Stimulated activated naive CD8-positive, alpha-beta T cell treated with anti-CD3 and anti-CD28 coated beads, Interleukin-15, amount 100 ng/mL, for 72 hours (primary cell): Measurements from ENCODE around the gene PRR22.
A peak's percentile ranks its signal among the peaks of the same experiment; 100 is the strongest.

Experiments used
- ATAC-seq: fragments of 150-1000 bp; cut with Tn5 transposase; 2 replicates; pipeline ENCODE4 v1.10.0; 2021; ENCODE audit warnings: mild to moderate bottlenecking, moderate library complexity
- DNase-seq, 2 donors: peaks; one replicate each; pipeline ENCODE4 v3.0.0; 2021 to 2022
- H3K27ac Mint-ChIP-seq, 2 donors: one replicate each; pipeline ENCODE4 v1.8.0; 2022; ENCODE audit warnings: mild to moderate bottlenecking in 2 of 2, mixed read lengths in 2 of 2, moderate library complexity in 2 of 2
- H3K27me3 Mint-ChIP-seq: one replicate; pipeline ENCODE4 v1.8.0; 2022; ENCODE audit warnings: mixed read lengths
- H3K4me1 Mint-ChIP-seq: one replicate; pipeline ENCODE4 v1.8.0; 2022; ENCODE audit warnings: mild to moderate bottlenecking, mixed read lengths
- H3K4me3 Mint-ChIP-seq, 2 donors: one replicate each; pipeline ENCODE4 v1.8.0; 2022; ENCODE audit warnings: mild to moderate bottlenecking in 2 of 2, mixed read lengths in 2 of 2, moderate library complexity in 1 of 2
- H3K9me3 Mint-ChIP-seq, 2 donors: one replicate each; pipeline ENCODE4 v1.8.0; 2022; ENCODE audit warnings: mixed read lengths in 2 of 2

PRR22 gene

DNA sequence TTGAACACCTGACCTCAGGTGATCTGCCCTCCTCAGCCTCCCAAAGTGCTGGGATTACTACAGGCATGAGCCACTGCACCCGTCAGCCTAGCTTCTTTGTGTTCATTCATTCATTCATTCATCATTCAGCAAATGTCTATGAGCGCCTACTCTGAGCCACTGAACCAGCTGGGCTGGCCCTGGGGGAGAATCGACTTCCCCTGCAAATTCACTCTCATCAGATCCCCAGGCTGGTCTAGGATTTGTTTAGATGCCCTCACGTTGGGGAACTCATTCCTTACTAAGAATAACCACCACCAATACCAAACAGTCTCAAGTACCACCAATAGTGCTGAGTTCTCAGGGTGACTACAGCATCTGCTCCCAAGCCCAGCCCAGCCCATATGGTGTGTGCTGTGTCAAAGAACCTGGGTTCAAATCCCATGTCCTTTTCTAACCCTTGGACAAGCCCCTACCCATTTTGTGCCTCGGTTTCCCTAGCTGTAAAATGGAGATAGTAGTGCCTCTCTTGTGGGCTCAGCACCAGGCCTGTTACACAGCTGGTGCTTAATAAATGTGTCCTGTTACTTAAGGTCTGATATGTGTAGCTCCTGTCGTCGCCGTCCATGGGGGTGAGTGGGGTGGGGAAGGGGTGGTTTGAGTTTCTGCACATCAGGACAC, 37.1 kb upstream of the PRR22 start:
- no peaks in the 10 kb centered on the region for H3K9me3 Mint-ChIP-seq
- H3K4me1 Mint-ChIP-seq: peaks cover 6% of the 10 kb centered on the region
- no peak overlapping the region for H3K4me3 Mint-ChIP-seq
- H3K27ac Mint-ChIP-seq: no peak overlapping the region
- DNase-seq: no peak
- ATAC-seq: no peak
- peaks cover 7% of the 10 kb centered on the region for H3K27me3 Mint-ChIP-seq

DNA sequence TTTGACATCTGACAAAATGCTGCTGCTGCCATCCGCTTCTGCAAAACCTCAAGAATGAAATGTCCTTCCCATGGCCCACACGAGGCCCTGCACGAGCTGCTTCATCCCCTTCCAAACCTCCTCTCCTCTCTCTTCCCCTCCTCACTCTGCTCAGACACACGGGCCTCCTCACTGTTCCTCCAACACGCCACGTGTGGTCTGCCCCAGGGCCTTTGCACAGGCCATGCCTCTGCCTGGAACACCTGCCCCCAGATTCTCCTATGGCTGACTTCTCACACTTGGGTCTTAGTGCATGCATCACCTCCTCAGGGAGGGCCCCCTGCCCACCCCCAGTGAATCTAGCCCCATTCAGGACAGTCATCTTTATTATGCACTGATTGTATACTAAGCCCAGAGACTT, 36.2 kb upstream of the PRR22 start:
- H3K4me1 Mint-ChIP-seq: no peaks in the 10 kb centered on the region
- DNase-seq (no peak), ATAC-seq (no peak)
- H3K27ac Mint-ChIP-seq: no peak overlapping the region
- no peaks in the 10 kb centered on the region for H3K9me3 Mint-ChIP-seq
- H3K4me3 Mint-ChIP-seq: no peak overlapping the region
- peaks cover 7% of the 10 kb centered on the region for H3K27me3 Mint-ChIP-seq

DNA sequence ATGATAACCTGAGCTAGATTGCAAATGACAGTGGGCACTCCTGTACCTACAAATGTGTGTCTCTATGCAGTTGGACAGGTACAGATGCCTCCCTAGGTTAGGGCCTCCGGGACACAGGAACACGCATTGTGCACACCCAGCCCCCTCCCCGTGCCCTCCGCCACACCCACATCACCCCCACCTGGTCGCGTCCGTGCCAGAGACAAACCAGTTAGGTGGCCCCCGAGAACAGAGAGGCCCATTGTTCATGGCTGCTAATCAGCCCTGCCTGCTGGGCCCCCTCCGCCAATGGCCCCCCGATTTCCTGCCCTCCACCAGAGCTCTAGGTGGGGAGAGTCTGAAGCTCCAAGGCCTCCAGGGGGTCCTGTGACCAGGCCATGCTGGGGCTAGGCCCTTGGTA, 34.0 kb upstream of the PRR22 start:
- Mint-ChIP-seq H3K4me3 (no peak overlapping the region), H3K27me3 (peaks cover 7% of the 10 kb centered on the region), H3K4me1 (no peaks in the 10 kb centered on the region), H3K9me3 (no peaks in the 10 kb centered on the region), H3K27ac (no peak overlapping the region)
- DNase-seq (no peak), ATAC-seq (no peak)

DNA sequence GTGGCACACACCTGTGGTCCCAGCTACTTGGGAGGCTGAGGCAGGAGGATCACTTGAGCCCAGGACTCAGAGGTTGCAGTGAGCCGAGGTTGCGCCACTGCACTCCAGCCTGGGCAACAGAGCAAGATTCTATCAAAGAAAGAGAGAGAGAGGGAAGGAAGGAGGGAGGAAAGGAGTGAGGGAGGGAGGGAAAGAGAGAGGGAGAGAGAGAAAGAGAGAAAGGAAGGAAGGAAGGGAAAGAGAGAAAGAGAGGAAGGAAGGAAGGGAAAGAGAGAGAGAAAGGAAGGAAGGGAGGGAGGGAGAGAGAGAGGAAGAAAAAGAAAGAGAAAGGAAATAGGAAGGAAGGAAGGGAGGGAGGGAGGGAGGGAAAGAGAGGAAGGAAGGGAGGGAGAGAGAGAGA, 32.7 kb upstream of the PRR22 start:
- no peak overlapping the region for H3K4me3 Mint-ChIP-seq
- no peaks in the 10 kb centered on the region for H3K4me1 Mint-ChIP-seq
- DNase-seq: no peak
- no peak overlapping the region for H3K27ac Mint-ChIP-seq
- peaks cover 7% of the 10 kb centered on the region for H3K27me3 Mint-ChIP-seq
- H3K9me3 Mint-ChIP-seq: no peaks in the 10 kb centered on the region
- no peak for ATAC-seq

DNA sequence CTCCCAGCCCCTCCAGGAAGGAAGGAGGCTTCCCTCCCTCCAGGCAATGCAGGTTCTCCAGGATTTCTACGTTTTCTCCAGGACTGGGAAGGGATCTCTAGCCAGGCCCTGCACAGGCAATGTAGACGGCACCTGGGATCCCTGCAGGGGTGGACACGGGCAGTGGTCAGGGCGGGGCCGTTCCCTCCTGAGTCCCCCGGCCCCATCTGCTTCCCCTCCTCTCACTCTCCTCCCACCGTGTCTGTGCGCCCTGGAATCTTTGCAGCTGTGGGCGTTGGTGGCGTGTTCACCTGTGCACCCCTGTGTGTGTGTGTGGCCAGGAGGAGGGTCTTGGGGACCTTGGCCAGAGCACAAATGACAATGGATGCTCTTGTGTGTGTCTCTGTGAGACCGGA, 30.3 kb upstream of the PRR22 start:
- no peak for ATAC-seq
- peaks cover 7% of the 10 kb centered on the region for H3K27me3 Mint-ChIP-seq
- no peak overlapping the region for H3K4me3 Mint-ChIP-seq
- DNase-seq: no peak
- no peak overlapping the region for H3K27ac Mint-ChIP-seq
- no peaks in the 10 kb centered on the region for H3K4me1 Mint-ChIP-seq
- H3K9me3 Mint-ChIP-seq: no peaks in the 10 kb centered on the region

DNA sequence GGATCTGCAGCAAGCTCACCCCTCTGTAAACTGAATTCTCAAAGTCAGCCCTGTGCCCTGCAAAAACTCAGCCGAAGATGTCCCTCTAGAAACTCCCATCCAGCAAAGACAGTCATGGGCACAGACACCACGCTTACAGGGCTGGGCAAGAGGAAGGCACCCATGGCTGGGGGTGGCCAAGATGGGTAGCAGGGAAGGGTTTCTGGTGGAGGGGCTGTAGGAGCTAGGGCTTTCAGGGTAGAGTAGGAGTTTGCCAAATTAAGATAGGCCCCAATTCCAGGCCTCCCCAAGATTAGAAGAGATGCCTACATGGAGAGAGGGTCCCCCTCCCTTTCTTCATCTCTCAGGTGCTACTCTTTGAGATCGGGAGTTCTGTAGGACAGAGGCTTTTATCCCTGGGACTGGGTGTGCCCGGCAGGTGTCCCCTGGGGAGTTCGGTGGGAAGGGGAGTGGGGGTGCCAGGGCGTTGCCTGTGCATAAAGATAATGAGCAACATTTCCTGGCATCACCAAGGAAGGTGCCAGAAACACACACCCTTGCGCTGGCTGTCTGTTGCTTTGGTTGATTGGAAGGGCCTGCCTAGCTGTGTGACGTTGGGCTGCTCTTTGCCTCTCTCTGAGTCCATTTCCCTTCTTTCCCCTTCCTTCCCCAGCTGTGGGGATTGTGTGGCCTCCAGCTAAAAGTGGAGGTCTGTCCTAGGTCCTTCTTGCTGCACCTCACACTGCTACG, 29.7 kb upstream of the PRR22 start:
- ATAC-seq: no peak
- no peaks in the 10 kb centered on the region for H3K4me1 Mint-ChIP-seq
- H3K27ac Mint-ChIP-seq: no peak overlapping the region
- DNase-seq: no peak
- H3K4me3 Mint-ChIP-seq: no peak overlapping the region
- H3K27me3 Mint-ChIP-seq: peaks cover 7% of the 10 kb centered on the region
- no peaks in the 10 kb centered on the region for H3K9me3 Mint-ChIP-seq

DNA sequence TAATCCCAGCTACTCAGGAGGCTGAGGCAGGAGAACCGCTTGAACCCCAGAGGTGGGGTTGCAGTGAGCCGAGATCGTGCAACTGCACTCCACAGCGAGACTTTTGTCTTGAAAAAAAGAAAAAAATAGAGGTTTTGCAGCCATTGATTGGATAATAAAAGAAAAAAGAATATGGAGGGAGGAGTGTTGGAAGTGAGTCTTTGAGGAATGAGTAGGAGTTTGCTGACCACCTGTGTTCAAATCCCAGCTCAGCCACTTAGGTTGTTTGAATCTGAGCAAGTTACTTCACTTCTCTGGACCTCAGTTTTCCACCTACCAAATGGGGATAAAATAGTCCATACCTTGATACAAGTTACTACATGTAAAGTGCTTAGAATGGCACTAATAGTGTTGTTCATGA, 26.6 kb upstream of the PRR22 start:
- DNase-seq (no peak), ATAC-seq (no peak)
- H3K9me3 Mint-ChIP-seq: no peaks in the 10 kb centered on the region
- peaks cover 10% of the 10 kb centered on the region for H3K27me3 Mint-ChIP-seq
- H3K4me3 Mint-ChIP-seq: no peak overlapping the region
- H3K4me1 Mint-ChIP-seq: peaks cover under 1% of the 10 kb centered on the region
- H3K27ac Mint-ChIP-seq: no peak overlapping the region

DNA sequence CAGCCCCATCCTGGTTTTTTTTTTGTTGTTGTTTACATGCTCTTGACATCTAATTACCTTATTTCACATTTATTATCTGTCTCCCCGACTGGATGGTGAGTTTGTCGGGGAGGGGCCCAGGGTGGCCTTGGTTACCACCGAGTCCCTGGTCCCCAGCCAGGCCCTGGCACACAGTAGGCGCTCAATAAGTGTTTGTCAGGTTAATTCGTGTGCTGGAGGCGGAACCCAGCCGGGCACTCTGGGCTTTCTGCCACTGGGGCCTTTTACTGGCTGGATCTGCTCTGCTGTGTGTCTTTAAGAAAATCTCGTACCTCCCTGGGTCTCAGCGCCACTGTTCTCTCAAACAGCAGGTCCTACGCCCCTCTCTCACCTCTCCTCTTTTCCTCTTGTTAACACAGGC, 24.9 kb upstream of the PRR22 start:
- ATAC-seq (no peak), DNase-seq (no peak)
- Mint-ChIP-seq H3K27me3 (peaks cover 21% of the 10 kb centered on the region), H3K4me3 (no peak overlapping the region), H3K27ac (no peak overlapping the region), H3K9me3 (no peaks in the 10 kb centered on the region), H3K4me1 (peaks cover 11% of the 10 kb centered on the region)

DNA sequence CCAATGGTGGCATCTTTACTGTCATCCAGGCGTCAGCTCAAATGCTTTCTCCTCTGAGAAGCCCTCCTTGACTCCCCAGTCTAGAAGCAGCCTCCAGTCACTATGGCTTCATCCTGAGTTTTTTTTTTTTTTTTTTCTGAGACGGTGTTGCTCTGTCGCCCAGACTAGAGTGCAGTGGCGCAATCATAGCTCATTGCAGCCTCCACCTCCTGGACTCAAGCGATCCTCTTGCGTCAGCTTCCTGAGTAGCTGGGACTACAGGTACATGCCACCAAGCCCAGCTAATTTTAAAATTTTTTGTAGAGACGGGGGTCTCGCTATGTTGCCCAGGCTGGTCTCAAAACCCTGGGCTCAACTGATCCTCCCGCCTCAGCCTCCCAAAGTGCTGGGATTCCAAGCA, 24.5 kb upstream of the PRR22 start:
- Mint-ChIP-seq H3K4me3 (no peak overlapping the region), H3K4me1 (peaks cover 15% of the 10 kb centered on the region), H3K9me3 (no peaks in the 10 kb centered on the region), H3K27me3 (peaks cover 25% of the 10 kb centered on the region), H3K27ac (no peak overlapping the region)
- DNase-seq (no peak), ATAC-seq (no peak)

DNA sequence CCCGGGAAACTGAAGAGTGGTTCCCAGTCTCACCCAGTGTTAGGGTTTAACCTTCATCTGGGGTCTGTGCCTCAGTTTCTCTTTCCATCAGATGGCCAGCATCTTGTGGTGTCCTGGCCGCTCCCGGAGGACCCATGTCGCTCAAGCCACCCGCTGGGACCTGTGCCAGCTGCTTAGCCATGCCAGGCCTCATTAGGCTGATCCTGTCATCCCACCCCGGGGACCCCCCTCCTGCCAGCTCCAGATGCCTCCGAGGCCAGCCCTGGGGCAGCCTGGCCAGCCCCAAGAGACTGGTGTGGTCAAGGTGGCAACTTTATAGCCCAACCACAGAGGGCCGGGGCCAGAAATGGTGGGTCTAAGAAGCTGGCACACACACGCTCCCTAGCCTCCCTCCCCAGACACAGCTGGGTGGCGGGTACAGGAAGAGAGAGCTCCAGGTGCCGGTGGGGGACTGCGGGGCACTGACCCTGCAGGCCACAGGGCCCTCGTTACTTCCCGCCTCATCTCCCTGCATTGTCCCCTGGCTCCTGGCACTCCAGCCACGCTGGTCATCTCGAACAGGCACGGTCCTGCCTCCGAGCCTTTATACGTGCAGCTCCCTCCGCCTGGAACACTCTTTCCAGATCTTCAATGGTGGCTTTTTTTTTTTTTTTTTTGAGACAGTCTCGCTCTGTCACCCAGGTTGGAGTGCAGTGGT, 23.7 kb upstream of the PRR22 start:
- DNase-seq: no peak
- no peak for ATAC-seq
- Mint-ChIP-seq H3K27me3 (peaks cover 28% of the 10 kb centered on the region), H3K27ac (no peak overlapping the region), H3K9me3 (no peaks in the 10 kb centered on the region), H3K4me1 (peaks cover 23% of the 10 kb centered on the region), H3K4me3 (no peak overlapping the region)

DNA sequence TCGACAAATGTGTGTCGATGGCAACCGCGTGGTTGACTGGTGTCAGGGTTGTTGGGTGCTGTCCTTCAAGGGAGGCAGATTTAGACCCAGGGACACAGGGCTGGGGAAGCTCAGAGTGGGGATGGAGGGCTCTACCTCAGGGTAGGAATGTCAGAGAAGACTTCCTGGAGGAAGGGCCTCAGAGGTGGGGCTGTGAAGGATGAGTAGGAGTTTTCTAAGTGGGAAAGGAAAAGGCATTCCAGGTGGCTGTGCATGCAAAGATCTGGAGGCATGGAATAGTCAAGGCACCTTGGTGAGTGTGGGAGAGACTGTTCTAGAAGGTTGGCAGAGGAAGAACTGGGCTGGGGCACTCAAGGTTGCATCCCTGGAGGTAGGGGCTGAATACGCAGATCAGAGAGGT, 22.4 kb upstream of the PRR22 start:
- H3K4me3 Mint-ChIP-seq: no peak overlapping the region
- no peak for DNase-seq
- peaks cover 39% of the 10 kb centered on the region for H3K27me3 Mint-ChIP-seq
- no peak overlapping the region for H3K27ac Mint-ChIP-seq
- no peaks in the 10 kb centered on the region for H3K9me3 Mint-ChIP-seq
- ATAC-seq: no peak
- peaks cover 36% of the 10 kb centered on the region for H3K4me1 Mint-ChIP-seq

DNA sequence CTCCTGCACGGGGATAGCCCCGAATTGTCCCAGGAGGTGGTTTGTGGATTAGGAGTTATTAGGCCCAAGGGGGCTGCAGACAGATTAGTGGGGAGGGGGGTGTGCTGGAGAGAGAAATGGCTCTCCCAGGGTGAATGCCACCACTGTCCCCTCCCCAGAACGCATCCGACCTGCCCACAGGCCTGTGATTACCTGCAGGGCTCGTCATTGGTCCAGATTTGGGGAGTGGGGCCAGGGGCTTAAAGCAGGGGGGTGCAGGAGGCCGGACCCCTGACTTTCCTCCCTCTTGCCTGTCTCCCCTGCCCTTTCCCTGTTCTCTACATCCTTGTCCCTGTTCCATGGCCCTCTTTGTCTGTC, 21.6 kb upstream of the PRR22 start:
- ATAC-seq (no peak), DNase-seq (no peak)
- no peaks in the 10 kb centered on the region for H3K9me3 Mint-ChIP-seq
- peaks cover 40% of the 10 kb centered on the region for H3K4me1 Mint-ChIP-seq
- H3K27me3 Mint-ChIP-seq: peaks cover 44% of the 10 kb centered on the region
- peak overlapping the region; percentile 29 to 77 for H3K4me3 Mint-ChIP-seq
- no peak overlapping the region for H3K27ac Mint-ChIP-seq

DNA sequence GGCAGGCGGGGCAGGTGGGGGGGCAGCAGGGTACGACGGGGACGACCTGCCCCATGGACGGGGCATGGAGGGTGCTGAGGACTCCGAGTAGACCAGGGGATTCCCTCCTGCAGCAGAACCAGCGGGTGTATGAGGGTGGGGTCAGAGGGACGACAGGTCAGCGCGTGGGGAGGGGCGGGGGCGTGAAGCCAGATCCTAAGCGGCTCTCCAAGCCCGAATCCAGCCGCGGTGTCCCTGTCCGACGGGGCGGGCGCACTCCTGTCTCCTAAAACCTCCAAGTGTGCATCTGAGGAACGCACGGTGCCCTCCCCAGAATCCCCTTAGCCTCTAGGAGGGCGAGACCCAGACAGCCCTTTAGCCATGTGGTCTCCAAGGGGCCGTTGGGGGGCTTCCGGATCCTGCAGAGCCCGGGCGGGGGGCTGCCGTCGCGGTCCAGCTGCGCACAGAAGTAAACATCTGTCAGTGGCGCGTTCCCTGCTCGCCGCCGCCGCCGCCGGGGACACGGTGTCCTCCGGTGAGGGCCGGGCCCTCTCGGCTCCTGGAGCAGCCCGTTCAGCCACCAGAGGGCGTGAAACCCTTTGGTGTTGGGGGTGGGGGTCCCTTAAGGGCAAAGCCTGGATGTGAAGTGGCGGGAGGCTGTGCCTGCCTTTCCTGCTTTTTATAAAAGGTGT, 21.1 kb upstream of the PRR22 start:
- H3K27ac Mint-ChIP-seq: peak overlapping the region in 1 of 2 donors; percentile 61
- H3K9me3 Mint-ChIP-seq: no peaks in the 10 kb centered on the region
- H3K4me3 Mint-ChIP-seq: peak overlapping the region; percentile 72 to 77
- peaks cover 42% of the 10 kb centered on the region for H3K4me1 Mint-ChIP-seq
- peaks cover 49% of the 10 kb centered on the region for H3K27me3 Mint-ChIP-seq
- DNase-seq (peak; percentile 70 to 74), ATAC-seq (peak; percentile 35)

DNA sequence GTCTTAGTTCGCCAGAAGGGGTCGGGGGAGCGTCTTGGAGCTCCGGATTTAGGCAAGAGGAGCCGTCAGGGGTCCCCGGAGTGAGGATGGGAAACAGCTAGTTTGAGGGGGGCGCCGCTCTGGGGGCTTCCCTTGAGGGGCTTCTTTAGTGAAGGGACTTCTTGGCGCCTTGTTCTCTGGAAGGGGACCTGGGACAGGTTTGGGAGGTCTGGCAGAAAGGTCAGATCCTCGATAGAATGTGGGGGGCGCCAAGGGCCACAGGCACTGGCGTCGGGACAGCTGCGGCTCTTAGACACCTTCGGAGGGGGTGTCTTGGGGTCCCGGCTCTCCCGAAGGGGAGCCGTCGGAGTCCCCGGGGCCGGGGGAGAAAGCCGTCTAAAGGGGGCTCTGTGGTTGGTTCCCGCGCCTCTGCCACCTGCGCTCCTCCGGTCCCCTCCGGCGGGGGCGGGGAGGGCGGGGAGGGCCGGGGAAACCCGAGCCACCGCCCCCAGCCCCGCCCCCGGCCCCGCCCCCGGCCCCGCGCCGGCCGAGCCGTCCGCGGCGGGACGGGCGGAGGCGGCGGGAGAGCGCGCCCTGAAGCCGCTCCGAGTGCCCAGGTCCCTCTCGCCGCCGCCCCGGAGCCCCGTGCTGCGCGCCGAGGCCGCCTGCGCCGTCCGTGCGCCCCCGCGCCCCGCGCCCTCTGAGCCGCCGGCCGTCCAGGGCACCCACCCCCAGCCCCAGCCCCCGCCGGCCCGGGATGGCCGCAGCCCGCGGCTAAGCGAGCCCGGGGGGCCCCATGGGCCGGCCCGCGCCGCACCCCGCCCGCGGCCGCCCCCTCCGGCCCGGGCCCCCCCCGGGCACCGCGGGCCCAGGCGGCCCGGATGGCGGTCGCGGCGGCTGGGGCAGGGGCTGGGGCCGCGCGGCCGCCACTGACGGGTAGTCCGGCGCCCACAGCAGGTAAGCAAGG, 20.2 kb upstream of the PRR22 start, which contains the start of gene NRTN:
TSS of gene NRTN (plus strand) at position 552 of the 946 bp plus-strand sequence. CDS start 19,099 bp downstream, outside the sequence.
- Mint-ChIP-seq H3K27ac (peak within 1 kb of the TSS; percentile 96 to 97), H3K4me1 (peaks cover 45% of the 10 kb centered on the region), H3K4me3 (peak within 1 kb of the TSS; percentile 94 to 98), H3K27me3 (peaks cover 56% of the 10 kb centered on the region), H3K9me3 (no peaks in the 10 kb centered on the region)
- ATAC-seq: peak; percentile 27
- peak; percentile 50 to 54 for DNase-seq
